GDM1 (cell line): ENCODE results near the gene DCAF17.
A peak's percentile ranks its signal among the peaks of the same experiment; 100 is the strongest.
"Not testable (repeated sequence)": the region's sequence is repeated elsewhere in the genome, so short reads cannot be mapped to it uniquely, and the experiment has no call there.

Source experiments
- DNase-seq: peaks from one replicate; lab custom pipeline; 2025; lab: John Stamatoyannopoulos, UW

DCAF17 gene

DNA sequence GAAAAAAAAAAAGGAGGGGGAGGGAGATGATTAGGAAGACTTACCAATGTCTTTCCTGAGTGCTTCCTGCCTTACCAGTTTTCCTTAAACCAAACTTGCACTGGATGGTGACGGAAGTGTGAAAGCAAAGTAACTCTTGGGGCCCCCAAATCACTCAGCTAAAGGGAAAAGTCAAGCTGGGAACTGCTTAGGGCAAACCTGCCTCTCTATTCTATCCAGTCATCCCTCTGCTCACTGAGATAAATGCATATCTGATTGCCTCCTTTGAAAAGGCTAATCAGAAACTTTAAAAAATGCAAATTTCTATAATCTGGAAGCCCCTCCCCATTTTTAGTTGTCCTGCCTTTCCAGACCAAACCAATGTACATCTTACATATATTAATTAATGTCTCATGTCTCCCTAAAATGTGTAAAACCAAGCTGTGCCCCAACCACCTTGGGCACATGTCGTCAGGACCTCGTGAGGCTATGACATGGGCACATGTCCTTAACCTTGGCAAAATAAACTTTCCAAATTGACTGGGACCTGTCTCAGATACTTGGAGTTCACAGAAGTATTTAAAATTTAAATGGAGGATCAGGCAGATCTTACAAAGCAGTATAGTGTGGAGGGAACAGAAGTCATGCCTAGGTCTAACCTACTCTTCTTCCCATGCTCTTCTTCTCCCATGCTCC lies 81.0 kb downstream of the DCAF17 start:
- no peak for DNase-seq

DNA sequence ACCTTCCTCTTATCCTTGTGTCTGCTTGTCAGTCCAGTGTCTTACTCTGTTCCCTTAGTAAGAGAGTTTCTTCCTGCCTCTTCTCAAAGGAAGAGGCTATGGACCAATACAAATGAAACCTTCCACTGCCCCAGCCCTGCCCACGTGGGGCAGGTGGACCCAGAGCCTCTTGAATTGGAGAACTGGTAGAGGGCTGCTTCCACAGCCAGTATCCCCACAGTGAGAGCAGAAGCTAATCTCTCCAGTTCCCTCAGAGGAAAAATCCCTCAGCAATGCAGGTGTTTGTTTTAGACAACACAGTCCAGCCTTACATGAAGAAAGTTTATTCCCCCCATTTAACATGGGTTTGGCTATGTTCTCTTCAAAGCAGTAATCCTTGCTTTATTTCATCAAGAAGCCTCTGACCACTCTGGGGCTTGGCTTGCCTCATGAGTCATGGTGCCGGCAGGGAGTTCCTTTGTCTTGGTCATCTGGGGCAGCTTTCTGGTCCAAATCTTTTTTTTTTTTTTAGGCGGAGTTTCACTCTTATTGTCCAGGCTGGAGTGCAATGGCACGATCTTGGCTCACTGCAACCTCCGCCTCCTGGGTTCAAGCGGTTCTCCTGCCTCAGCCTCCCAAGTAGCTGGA lies 81.8 kb downstream of the DCAF17 start:
- no peak for DNase-seq

DNA sequence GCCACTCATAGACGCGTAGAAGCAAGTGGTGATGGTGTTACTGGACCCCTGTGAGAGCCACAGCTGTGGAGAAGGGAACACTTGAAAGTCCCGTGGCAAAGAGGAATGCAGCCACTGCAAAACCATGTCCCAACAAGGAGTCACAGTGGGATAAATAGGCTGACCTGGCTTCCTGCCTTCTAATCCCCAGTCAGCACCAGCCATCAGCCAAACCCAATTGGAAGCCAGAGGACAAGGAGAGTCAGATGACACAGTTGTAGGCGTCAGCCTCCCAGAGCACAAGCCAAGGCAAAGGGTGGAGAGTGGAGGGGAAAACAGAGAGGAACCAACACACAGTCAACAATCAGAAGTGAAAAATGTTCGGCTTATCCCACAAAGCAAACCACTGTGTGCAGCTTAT lies 82.8 kb downstream of the DCAF17 start:
- DNase-seq = no peak

DNA sequence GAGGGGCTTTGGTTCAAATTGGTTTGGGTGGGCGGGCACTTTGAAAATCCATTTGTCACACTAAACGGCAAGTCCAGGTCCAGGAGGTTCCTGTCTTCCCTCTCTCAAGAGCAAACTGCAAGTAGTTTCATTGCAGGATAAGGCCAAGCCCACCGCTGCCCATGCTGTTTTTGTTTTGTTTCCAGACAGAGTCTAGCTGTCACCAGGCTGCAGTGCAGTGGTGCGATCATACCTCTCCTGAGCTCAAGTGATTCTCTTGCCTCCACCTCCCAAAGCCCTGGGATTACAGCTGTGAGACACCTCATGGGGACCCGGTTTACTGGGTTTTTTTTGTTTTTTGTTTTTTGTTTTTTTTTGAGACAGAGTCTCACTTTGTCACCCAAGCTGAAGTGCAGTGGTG lies 86.4 kb downstream of the DCAF17 start:
- no peak for DNase-seq

DNA sequence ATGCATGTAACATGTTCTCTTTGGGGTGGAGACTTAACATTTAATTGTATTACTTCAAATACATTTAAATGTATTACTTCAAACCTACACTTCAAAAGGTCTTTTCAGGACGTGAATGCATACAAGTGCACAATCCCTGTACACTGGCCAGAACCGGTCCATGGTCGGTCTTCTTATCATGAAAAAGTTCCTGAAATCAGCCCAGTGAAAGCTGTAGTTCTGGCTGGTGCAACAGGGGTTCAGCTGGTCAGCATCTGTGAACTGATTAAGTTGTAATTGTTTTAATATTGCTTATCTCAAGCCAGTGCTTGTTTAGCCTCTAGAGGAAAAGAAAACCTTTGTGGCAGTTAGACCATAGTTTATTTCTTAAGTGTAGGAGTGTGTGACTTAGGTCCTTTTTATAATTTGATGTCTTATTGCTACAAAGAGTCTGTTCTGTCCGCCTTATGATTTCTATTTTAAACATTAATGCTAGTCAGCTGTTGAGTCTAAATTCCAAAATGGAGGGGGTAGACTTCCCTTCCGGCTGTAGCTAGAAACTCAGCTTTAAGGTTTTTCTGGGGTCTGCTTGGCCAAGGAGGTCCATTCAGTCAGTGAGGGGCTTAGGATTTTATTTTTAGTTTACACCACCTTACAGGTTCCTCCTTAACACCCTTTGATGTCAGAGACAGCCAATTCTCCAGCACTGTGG lies 87.5 kb downstream of the DCAF17 start:
- DNase-seq = no peak

DNA sequence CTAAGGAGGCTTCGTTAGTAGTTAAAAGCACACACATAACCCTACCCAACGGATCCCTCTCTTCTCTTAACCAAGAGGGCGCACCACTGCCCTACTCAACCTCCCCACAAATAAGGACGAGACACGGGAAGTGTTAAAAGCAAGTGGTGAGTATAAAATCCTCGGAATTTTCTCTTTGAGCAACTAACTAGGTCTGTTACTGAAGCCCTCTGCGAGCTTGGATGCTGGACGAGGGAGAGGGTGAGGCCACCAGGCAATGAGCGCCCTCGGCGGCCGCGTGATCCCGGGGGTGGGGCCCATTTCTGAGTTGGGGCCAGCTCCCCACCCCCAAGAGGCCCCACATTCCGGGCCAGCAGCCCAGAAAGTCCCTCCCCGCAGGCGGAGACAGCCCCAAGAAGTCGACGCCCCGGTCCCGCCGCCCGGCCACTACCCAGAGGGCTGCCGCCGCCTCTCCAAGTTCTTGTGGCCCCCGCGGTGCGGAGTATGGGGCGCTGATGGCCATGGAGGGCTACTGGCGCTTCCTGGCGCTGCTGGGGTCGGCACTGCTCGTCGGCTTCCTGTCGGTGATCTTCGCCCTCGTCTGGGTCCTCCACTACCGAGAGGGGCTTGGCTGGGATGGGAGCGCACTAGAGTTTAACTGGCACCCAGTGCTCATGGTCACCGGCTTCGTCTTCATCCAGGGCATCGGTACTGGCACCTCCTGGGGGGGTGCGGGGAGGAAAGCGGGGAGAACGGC lies 88.2 kb downstream of the DCAF17 start, which contains the start of gene CYBRD1:
Gene CYBRD1 (plus strand): TSS at position 423 of the 736 bp plus-strand sequence. CDS start 72 bp downstream, at position 495.
- peak; percentile 56 for DNase-seq

DNA sequence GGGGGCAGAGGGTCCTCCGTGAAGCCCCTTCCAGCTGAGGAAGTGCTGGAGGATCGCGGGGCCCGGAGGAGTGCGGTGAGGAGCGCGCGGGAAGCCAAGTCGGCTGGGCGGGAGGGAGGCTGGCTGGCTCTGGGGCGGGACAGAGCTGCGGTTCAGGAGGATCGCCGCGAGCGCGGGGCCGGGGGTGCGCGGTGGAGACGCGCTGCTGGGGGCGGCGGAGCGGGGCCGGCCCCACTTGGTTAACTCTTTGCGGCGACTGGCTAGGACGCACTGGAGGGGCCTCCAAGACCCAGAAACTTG lies 88.7 kb downstream of the DCAF17 start:
- DNase-seq = no peak

DNA sequence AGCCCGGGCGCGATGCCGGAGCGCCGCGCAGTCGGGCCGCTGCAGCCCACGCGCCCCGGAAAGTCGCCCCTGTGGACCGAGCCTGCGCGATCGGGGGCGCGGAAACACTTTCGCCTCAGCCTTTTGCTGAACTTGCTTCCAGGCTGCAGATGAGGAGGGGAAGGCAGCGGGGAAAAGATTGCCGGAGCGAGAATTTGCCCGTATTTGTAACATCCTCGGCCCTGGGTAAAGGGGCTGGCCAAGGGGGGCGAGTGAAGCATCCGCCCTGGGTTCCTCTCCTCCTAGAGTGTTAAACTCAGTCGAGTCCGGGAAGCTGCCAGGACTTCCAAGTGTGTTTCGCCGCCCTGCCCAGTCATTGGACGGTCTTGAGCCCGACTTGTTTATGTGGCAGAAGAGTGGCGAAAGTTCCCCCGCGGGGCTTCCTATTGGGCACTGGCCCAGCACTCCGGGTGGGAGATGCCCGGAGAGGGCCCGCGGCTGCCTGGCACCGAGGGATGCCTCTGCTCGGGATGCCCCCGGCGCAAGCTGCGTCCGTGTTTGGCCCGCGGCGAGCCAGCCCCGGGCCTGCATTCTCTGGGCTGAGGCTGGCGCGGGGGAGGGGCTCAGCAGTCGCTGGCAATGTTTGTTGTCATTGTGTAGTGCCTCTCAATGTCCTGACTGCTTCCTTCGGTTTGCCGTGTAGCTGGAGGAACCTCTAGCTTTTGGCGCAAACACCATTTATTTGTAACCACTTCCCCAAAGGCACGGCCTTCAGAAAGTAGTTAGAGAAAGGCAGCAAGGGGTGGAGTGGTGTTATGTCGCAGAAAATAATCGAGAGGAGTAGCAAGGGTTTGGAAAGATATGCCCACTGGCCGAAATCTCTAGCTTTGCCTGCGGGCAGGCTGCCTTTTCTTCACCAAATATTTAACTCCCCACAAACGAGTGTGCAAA lies 89.3 kb downstream of the DCAF17 start:
- peak; percentile 80 for DNase-seq

DNA sequence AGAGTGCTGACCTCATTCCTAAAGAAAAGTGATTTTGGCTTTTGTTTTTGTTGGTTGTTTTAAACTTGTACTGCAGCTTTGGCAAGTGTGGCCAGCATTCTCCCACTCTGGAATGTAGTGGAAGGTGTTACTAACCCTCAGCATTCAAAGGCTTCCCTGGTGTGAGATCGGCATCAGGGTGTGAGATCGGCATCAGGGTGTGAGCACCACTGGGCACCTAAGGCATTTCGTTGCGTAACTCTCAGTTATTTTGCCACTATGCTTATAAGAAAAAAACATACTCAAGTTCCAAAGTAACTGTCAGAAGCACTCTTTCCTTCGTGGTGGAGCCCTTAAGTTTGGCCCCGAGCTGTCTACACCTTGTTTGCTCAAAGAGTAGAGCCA lies 90.0 kb downstream of the DCAF17 start:
- no peak for DNase-seq

DNA sequence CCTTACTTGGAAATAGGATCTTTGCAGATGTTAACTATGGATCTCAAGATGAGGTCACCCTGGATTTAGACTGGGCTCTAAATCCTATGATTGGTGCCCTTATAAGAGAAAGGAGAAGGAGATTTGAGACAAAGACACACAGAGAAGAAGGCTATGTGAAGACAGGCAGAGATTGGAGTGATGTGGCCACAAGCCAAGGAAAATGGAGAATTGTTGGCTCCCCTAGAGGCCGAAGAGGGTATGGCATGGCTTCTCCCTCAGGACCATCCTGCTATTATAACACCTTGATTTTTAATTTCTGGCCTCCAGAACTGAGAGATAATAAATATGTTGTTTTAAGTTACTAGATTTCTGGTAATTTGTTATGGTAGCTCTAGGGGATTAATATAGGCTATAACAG lies 95.9 kb downstream of the DCAF17 start:
- peak; percentile 10 for DNase-seq

DNA sequence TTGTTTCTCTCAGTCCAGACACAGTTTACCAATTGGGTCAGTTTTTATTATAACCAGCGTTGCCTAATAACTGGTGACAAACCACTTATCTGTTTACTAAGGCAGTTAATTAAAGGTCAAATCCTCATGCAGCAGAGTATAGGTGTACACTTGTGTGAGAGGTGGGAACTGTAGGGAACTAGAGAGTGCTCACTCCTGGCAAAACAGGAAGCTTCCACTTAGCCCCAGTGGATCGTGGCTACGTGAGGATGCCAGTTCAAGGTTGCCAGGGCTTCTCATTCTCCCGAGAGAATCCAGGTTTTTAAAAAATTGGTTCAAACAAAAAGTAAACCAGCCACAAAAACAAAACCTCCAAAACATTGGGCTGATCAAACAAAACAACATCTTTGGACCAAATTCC lies 96.4 kb downstream of the DCAF17 start:
- DNase-seq = no peak

DNA sequence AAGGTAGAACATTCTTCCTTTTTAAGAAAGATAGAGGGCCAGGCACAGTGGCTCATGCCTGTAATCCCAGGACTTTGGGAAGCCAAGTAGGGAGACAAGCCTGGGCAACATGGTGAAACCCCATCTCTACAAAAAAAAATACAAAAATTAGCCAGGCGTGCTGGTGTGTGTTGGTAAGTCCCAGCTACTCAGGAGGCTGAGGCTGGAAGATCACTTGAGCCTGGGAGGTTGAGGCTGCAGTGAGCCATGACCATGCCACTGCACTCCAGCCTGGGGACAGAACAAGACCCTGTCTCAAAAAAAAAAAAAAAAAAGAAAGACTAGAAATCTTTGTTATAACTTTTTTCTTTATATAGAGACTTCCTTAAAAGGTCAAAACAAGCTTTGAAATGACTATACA lies 96.8 kb downstream of the DCAF17 start:
- not testable (repeated sequence) for DNase-seq

DNA sequence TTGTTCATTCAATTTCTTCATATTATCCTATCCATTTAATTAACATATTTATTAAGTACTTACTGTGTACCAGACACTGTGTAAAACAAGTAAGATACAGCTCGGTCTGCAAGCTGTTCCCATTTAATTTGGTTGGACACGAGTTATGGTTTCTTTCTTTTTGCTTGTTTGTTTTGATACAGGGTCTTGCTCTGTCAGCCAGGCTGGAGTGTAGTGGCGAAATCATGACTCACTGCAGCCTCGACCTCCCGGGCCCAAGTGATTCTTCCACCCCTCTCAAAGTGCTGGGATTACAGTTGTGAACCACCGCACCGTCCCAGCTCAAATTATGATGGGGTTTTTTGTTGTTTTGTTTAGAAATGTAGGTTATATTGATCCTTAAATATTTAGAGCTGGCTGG lies 97.3 kb downstream of the DCAF17 start:
- DNase-seq = no peak

DNA sequence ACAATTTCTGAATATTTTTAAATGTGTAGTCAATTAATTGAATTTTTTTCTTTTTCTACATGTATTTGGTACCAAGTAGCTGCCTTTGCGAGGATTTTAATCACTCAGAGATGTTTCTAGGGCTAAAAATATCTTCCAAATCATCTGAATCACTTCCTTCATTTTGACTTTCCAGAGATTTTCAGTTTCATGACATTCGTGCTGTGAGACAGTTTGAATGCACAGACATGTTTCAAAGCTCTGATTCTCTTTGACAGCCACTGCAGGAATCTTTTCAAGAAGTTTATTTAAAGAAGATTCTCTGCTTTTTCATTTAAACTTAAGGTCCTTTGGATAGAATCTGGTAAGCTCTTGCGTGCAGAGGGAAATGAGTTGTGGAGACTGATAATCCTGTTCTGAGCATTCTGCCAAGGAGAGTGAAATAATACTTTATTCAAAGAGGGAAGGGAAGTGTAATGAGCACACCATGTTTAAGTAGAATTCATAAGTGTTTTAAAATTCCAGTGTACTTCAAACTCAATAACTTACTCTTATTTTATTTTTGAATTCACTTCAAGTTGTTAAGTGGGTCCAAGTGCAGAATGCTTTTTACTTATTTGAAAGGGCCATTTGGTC lies 97.9 kb downstream of the DCAF17 start:
- DNase-seq = no peak

DNA sequence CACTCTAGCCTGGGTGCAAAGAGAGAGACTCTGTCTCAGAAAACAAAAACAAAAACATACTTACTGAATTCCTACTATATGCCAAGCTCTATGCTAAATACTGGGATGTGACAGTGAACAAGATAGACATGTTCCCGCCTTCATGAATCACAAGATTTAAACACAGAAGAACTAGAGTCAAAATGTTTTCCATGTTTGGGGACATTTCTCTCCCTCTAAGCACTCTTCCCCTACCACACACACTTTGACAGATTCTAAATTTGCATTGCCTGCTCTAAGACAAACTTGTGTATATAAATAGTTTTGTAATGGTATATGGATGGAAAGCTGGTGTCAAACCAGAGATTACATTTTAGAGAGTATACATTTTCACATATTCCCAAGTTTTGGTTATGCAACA lies 99.3 kb downstream of the DCAF17 start:
- DNase-seq = no peak
